ENCODE measurements around the gene PLEKHM3.
"Not testable (repeated sequence)": the region's sequence is repeated elsewhere in the genome, so short reads cannot be mapped to it uniquely, and the experiment has no call there.

Gene PLEKHM3

DNA sequence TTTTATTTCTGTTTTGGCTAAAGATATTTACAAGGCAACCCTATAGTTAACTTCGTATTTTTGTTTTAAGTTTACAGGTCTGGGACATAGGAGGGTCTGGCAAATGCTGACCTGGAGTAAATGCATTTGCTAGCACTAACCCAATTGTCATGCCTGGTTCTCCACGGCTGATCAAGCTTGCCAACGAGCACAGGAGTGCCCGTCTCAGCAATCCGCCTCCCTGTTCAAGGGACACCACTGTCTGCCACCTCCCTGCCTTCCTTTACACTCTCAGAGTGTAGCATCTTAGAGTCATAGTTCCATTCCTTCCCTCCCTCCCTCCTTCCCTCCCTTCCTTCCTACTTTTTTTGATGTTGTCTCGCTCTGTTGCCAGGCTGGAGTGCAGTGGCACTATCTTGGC is 104.6 kb downstream of the PLEKHM3 start:
- no peak for DNase-seq

- no peak for DNase-seq
Observed at GRCh38 chr2:207920321-207920720, 105.0 kb downstream of the PLEKHM3 start.

GRCh38 chr2:207919164-207919919 is 106.0 kb downstream of the PLEKHM3 start:
- no peak for DNase-seq

DNA sequence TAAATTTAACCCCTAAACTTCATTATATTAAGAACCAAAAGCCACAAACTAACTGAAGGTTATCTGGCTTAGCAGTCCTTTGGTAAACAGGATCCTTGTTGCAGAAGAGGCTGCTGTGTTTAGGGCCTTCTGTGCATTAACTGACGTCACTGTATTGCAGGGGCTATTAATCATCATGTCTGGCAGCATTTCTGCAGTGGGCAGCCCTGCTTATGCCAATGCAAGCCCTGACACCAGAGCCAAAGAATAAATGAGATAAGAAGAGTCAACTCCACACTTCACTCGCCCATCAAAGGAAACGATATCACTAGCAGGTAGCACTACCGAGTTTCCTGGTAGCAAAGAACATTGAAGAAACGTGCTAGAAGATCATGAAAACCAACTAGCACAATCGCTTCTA is 110.6 kb downstream of the PLEKHM3 start:
- DNase-seq = no peak

DNA sequence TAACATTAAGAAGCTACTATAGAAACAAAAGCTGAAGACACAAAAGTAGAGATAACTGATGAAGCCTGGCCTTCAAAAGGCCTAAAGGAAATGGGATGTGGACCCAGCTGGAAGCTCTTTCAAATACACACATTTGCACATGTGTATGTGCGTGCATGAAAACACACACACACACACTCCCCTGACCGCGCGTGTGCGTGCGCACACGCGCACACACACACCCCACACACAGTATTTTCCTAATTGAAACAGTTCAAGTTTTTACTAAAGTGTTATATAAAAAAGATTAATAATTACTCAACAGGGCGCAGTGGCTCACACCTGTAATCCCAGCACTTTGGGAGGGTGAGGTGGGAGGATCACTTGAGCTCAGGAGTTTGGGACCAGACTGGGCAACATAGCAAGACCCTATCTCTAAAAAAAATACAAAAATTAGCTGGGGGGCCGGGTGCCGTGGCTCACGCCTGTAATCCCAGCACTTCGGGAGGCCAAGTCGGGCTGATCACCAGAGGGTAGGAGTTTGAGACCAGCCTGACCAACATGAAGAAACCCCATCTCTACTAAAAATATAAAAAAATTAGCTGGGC is 111.5 kb downstream of the PLEKHM3 start:
- no peak for DNase-seq

- no peak for DNase-seq
Observed at GRCh38 chr2:207911856-207912255, 113.5 kb downstream of the PLEKHM3 start.

- DNase-seq = no peak
Observed at GRCh38 chr2:207911215-207911614, 114.1 kb downstream of the PLEKHM3 start.

- not testable (repeated sequence) for DNase-seq
Observed at GRCh38 chr2:207906495-207906894, 118.8 kb downstream of the PLEKHM3 start.

DNA sequence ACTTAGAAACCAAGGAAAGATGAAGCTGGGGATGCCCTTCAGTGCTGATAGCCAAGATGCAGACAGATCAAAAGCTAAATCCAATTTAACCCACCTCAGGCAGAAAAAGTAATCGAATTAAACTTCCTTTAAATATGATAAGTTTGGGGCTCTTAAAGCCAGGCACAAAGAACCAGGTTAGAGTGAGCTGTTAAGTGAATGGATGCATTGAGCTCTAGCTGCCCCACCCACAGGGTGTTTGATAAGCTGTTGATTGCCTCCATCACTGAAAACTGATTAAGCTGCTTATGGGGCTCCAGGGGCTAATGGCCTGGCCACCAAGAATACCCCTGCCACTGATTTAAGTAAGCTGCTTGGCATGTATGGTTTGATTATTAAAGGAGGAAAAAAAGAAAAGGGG is 119.8 kb downstream of the PLEKHM3 start:
- no peak for DNase-seq

GRCh38 chr2:207903236-207903635 is 122.1 kb downstream of the PLEKHM3 start:
- DNase-seq = no peak

DNA sequence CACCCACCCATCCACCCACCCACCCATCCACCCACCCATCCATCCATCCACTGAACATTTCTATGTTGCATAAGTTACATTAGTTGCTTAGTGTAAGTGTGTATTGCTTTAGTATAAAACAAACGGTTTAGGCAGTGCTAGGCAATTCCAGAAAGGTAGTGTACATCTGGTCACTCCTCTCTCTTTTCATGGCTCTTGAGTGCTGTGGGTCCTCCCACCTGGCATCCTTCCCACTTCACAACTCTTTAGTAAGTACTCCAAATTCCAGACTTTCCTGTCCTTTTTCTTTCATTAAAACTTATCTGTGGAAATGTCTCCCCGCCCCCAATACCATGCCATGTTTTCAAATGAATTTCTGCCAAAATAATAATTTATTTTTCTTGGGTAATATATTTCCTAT is 122.5 kb downstream of the PLEKHM3 start:
- no peak for DNase-seq

DNA sequence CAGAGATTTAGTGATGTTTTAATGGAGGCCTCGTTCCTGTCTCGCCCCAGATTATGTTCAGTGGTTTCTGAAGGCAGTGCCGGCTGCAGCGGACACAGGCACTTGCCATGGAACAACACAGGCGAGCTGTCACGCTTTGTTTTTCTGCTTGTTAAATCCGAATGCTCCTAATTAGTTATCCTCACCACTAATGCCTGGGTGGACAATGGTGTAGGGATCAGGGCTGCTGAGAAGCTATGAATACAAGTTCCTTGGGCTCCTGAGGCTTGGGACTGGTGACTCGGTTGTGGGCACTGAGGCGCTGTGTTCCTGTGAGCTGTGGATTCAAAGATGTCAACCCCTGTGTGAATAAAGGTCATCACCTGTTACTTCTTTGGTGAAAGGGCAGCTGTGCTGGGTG is 123.5 kb downstream of the PLEKHM3 start:
- DNase-seq = no peak

- no peak for DNase-seq
Observed at GRCh38 chr2:207901401-207901800, 123.9 kb downstream of the PLEKHM3 start.

- no peak for DNase-seq
Observed at GRCh38 chr2:207898354-207898695, 127.0 kb downstream of the PLEKHM3 start.

- DNase-seq = no peak
Observed at GRCh38 chr2:207897541-207898353, 127.6 kb downstream of the PLEKHM3 start.

DNA sequence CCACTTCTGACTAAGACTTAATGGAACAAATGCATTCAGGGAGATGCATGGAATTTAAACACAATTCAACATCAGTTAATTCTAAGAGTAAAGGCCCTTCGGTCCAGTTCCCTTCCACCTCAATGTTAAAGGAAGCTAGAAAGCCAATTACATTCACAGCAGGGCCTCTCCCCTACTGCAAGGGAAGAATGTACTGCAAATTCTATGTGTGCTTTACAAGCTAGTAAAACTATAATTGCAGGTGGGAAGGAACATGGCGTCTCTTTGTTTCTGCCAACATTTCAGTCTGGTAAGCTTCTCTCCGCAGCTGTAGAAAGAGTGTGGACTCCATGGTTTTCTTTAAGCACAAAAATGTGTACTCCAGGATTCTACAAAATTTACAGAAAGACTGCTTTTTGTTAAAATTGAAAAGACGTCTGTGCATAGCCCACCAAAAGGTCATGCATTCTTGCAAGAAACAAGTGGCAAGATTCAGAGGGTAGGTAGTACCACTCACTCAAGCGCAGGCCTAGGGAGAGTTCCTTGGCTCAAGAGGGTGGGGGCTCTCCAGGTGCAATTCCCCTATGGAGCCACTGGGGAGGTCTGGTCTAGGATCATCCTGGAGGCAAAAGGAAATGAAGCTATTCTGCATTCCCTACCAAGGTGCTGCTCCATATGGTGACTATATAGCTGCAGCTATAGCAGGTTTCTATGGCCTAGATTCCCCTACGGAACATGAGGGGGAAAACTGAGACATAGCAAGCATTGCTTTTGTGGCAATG is 128.6 kb downstream of the PLEKHM3 start:
- no peak for DNase-seq

DNA sequence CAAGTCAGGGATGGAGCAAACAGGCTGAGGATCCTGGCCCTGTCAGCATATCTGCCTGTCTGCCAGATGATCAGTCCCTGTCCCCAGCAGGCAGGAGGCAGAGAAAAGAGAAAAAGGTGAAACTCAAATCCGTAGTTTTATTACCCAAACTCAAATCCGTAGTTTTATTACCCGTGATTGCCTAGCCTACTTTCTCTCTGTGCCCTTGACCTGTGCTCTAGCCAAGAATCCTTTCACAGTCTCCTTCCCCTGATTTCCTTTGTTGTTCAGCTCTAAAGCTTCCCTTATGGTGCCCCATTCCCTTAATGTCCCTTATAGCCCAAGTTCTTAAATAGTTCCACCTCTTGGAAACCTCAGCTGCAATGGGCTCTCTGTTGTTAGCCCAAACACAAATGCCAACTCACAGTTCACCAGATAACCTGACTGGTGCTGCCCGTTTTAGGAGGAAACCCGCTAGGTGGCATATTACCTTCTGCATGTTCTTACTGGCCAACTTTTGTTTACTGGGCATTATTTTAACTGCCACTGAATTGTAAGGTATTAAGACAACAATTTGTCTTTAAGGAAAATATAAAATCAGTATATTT is 130.0 kb downstream of the PLEKHM3 start:
- no peak for DNase-seq

GRCh38 chr2:207892716-207893402 is 132.5 kb downstream of the PLEKHM3 start:
- DNase-seq = no peak

DNA sequence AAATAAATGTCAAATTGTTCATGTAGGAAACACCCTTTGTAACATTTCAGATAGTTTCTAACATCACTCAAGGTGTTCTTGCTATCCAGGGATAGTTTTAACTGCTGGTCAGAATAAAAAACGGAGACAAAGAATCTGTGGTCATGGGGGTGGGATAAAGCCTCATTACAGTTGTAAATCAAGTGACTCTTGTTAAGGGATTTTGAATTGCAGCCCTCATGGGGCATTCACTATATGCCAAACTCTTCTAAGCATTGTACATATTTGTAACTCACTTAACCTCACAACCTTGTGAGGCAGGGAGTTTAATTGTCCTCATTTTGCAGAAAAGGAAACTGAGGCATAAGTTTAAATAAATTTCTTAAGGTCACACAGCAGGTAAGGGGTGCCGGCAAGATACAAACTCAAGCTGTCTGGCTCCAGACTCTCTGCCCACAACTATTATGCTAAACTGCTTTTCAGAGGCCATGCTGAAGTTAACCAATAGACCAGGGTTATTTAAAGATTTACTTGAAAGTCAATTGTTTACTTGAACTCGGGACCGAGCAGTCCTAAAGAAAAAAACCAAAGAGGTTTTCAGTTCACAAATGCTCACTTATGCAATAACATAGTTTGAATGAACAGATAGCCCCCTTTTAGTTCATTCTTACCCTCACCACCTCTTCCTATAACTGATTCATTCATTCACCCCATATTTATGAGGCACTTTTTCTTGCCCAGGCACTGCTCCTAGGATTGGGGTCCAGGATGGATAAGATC is 134.1 kb downstream of the PLEKHM3 start:
- DNase-seq = no peak

DNA sequence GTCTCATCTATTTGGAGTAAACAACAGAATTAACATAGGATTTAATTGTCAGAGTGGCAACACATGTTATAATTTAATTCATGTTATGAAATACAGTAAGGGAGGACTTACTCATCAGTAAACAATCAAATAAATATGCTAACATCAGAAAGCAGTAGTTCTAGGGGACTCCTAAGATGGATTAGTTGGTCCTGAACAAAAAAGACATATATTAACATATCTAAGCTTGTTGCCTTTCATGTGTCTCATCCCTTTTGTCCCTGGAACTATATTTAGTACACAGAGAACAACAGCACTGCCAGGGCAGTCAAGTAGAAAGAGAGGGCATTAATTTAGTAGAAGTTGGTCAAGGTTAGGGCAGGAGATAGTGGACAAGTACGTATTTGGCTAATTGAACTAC is 137.8 kb downstream of the PLEKHM3 start:
- no peak for DNase-seq

DNA sequence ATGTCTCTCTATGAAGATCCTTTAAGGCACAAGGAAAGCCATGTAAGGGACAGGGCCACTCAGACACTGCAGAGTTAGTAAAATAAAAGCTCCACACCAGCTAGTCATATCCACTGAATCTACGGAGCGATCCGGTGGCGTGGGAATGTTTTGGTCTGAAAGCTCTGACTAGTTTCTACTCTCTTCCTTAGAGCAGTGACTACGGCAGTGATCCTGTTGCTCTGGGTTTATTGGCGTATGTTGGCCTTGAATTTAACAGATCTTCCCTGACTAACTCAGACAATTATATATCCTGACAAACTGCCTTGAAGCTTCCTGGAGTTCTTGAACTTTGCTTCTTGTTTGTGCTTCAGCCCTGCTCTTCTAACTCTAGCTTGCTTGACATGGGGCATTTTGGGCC is 140.3 kb downstream of the PLEKHM3 start:
- no peak for DNase-seq

DNA sequence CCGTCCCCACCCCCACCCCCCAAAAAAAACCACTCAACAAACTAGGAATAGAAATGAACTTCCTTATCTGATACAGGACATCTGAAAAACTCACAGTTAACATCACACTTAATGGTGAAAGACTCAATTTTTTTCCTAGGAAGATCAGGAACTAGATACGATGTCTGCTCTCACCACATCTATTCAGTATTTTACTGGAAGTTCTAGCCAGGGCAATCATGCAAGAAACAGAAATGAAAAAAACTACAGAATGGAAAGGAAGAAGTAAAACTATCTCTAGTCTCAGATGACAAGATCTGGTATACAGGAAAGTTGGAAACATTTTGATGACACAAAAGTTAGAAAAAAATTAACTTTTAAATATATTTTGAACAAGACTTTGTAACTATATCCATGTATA is 141.2 kb downstream of the PLEKHM3 start:
- DNase-seq = no peak

Measured in NCI-H2029 (cell line).